Fibroblast of lung (primary cell): ENCODE data around the gene OR4X2. TPM values are rescaled to one million over a fixed set of nuclear protein-coding genes. Genes with fewer than 3 reads are reported as not detected.

Experiments
- DNase-seq, 2 donors: peaks; one replicate each; pipeline versions ENCODE4 v3.0.0 to v3.0.0-alpha.2; 2010; ENCODE audit warnings: low read depth in 2 of 2
- H2AFZ ChIP-seq: 2 replicates; pipeline ENCODE4 v1.5.1; 2012; ENCODE audit warnings: low read length, control low read depth, inconsistent platforms
- H3K27ac ChIP-seq: 2 replicates; pipeline ENCODE4 v1.5.1; 2011; ENCODE audit warnings: low read length, control low read depth; ENCODE audit not compliant: insufficient read depth
- H3K27me3 ChIP-seq: 2 replicates; pipeline ENCODE4 v1.5.1; 2011; ENCODE audit warnings: mild to moderate bottlenecking, low read length; ENCODE audit not compliant: control insufficient read depth, insufficient read depth
- H3K36me3 ChIP-seq: 2 replicates; pipeline ENCODE4 v1.5.1; 2011; ENCODE audit warnings: low read length; ENCODE audit not compliant: control insufficient read depth, insufficient read depth
- H3K4me1 ChIP-seq: 2 replicates; pipeline ENCODE4 v1.5.1; 2011; ENCODE audit warnings: low read length; ENCODE audit not compliant: control insufficient read depth, insufficient read depth; ENCODE audit errors: extremely low read depth
- H3K4me2 ChIP-seq: 2 replicates; pipeline ENCODE4 v1.5.1; 2011; ENCODE audit warnings: low read length, control low read depth; ENCODE audit not compliant: insufficient read depth; ENCODE audit errors: extremely low read depth
- H3K4me3 ChIP-seq, 4 experiments: fragments of 200-600 bp in 1 of 4; sonication (generic) in 1 of 4; replicated peaks in 1 of 4; 2 replicates each; pipeline ENCODE4 v1.5.1; 2011 to 2016; ENCODE audit warnings: low read length in 4 of 4, low read depth in 3 of 4, mild to moderate bottlenecking in 3 of 4, control low read depth in 2 of 4, inconsistent platforms in 1 of 4, mixed read lengths in 1 of 4; ENCODE audit not compliant: insufficient read depth in 1 of 4; ENCODE audit errors: control extremely low read depth in 1 of 4
- H3K79me2 ChIP-seq: 2 replicates; pipeline ENCODE4 v1.5.1; 2012; ENCODE audit warnings: mild to moderate bottlenecking, low read length, inconsistent platforms; ENCODE audit not compliant: control insufficient read depth, insufficient read depth
- H3K9ac ChIP-seq: 2 replicates; pipeline ENCODE4 v1.5.1; 2011; ENCODE audit warnings: mild to moderate bottlenecking, low read length, control low read depth; ENCODE audit not compliant: insufficient read depth
- H3K9me3 ChIP-seq: 2 replicates; pipeline ENCODE4 v1.5.1; 2012; ENCODE audit warnings: low read depth, low read length; ENCODE audit not compliant: control insufficient read depth, insufficient read depth
- H4K20me1 ChIP-seq: 2 replicates; pipeline ENCODE4 v1.5.1; 2011; ENCODE audit warnings: low read length; ENCODE audit not compliant: control insufficient read depth, insufficient read depth; ENCODE audit errors: extremely low read depth
- EZH2 ChIP-seq: IDR thresholded peaks from 2 replicates; pipeline ENCODE4 v1.5.1; 2012; ENCODE audit warnings: low read length, control low read depth, mild to moderate bottlenecking; ENCODE audit errors: missing control alignments
- polyA minus RNA-seq: library from RNA; depleted of rRNA, polyadenylated mRNA; stranded (reverse); fragments of >200 nt; gene quantifications from 2 replicates; pipeline ENCODE4 v1.2.3, GENCODE V29; 2011; ENCODE audit warnings: low replicate concordance
- polyA plus RNA-seq, 2 donors: library from polyadenylated mRNA; depleted of rRNA in 1 of 2; stranded (reverse) in 1 of 2; unstranded in 1 of 2; fragments of >200 nt; gene quantifications; 2 replicates each; pipeline ENCODE4 v1.2.1, GENCODE V29; 2011 to 2012; ENCODE audit warnings: missing spikeins in 1 of 2
- total RNA-seq: library from RNA; depleted of rRNA; stranded (reverse); fragments of >200 nt; gene quantifications from 2 replicates; pipeline ENCODE4 v1.2.1, GENCODE V29; 2014
- TF ChIP-seq, protein P1 (sequence below), 2 donors: IDR thresholded peaks in 1 of 2; conservative IDR thresholded peaks in 1 of 2; 1 replicate in 1 of 2; 2 replicates in 1 of 2; pipeline ENCODE4 v1.5.1; 2011 to 2012; ENCODE audit warnings: low read length in 2 of 2, control low read depth in 1 of 2, inconsistent platforms in 1 of 2, low read depth in 1 of 2, mild to moderate bottlenecking in 1 of 2

Gene OR4X2
- total RNA-seq = not detected in 2 replicates
- polyA plus RNA-seq = not detected in 2 replicates
- not detected in 2 replicates for polyA plus RNA-seq (2012)
- not detected in 2 replicates for polyA minus RNA-seq

DNA sequence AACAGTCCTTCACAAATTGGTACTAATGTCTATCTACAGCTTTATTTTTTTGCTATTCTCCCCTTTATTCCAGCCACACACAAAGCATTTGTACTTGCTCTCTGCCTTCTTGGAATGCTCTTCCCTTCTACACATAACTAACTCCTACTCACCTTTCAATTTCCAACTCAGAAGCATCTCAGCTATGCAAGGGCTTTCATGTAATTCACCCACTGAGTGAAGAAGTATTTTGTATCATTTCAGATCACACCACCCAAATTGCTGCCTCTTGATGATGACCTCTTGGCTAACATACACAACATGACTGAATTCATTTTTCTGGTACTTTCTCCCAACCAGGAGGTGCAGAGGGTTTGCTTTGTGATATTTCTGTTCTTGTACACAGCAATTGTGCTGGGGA is at the start of gene OR4X2:
OR4X2 (plus strand) TSS at position 301 of the 400 bp plus-strand sequence; CDS start at position 301, 0 bp downstream.
- H3K4me3 ChIP-seq = no peak within 1 kb of the TSS
- no peaks in the 10 kb centered on the region for H3K79me2 ChIP-seq
- H2AFZ ChIP-seq = no peak within 1 kb of the TSS
- DNase-seq = no peak
- H3K27ac ChIP-seq = no peak within 1 kb of the TSS
- no peak within 1 kb of the TSS for H3K9ac ChIP-seq
- H3K4me2 ChIP-seq = no peak within 1 kb of the TSS
- H4K20me1 ChIP-seq = no peaks in the 10 kb centered on the region
- H3K27me3 ChIP-seq = no peaks in the 10 kb centered on the region
- TF ChIP-seq, protein P1, sequence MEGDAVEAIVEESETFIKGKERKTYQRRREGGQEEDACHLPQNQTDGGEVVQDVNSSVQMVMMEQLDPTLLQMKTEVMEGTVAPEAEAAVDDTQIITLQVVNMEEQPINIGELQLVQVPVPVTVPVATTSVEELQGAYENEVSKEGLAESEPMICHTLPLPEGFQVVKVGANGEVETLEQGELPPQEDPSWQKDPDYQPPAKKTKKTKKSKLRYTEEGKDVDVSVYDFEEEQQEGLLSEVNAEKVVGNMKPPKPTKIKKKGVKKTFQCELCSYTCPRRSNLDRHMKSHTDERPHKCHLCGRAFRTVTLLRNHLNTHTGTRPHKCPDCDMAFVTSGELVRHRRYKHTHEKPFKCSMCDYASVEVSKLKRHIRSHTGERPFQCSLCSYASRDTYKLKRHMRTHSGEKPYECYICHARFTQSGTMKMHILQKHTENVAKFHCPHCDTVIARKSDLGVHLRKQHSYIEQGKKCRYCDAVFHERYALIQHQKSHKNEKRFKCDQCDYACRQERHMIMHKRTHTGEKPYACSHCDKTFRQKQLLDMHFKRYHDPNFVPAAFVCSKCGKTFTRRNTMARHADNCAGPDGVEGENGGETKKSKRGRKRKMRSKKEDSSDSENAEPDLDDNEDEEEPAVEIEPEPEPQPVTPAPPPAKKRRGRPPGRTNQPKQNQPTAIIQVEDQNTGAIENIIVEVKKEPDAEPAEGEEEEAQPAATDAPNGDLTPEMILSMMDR (conservative IDR thresholded peaks at IDR 0.05 in 1 of 2, IDR thresholded peaks at IDR 0.05 in 1 of 2; ENCODE audit: low read depth in 1 of 2, low read length in 2 of 2) = no peak
- TF ChIP-seq EZH2 = no peak
- H3K36me3 ChIP-seq = no peaks in the 10 kb centered on the region
- no peaks in the 10 kb centered on the region for H3K9me3 ChIP-seq
- H3K4me1 ChIP-seq = no peaks in the 10 kb centered on the region

DNA sequence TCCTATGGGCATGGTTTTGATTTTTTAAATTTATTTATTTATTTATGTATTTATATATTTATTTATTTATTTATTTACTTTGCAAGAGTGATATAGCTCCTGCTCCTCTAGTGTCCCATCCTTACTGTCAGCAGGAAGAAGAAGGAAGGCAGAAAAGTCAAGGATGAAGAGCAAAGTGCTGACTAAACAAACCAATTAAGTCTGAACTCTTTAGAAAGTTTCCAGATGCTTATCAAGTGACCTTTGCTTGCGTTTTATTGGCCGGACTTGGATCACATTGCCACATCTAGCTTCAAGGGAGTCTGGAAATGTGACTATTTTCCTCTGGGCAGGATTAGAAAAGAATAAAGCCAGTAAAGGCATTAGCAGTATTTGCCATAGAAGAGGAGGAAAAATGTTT is 37.0 kb upstream of the OR4X2 start:
- no peak for DNase-seq
- Histone ChIP-seq H3K27ac (no peak overlapping the region), H4K20me1 (no peaks in the 10 kb centered on the region), H3K9ac (no peak overlapping the region), H3K4me3 (no peak overlapping the region), H3K4me1 (no peaks in the 10 kb centered on the region), H3K79me2 (no peaks in the 10 kb centered on the region), H3K27me3 (no peaks in the 10 kb centered on the region), H2AFZ (no peak overlapping the region), H3K36me3 (no peaks in the 10 kb centered on the region), H3K9me3 (no peaks in the 10 kb centered on the region), H3K4me2 (no peak overlapping the region)
- TF ChIP-seq EZH2 = no peak
- TF ChIP-seq, protein P1 (conservative IDR thresholded peaks at IDR 0.05 in 1 of 2, IDR thresholded peaks at IDR 0.05 in 1 of 2; ENCODE audit: low read depth in 1 of 2, low read length in 2 of 2) = no peak

DNA sequence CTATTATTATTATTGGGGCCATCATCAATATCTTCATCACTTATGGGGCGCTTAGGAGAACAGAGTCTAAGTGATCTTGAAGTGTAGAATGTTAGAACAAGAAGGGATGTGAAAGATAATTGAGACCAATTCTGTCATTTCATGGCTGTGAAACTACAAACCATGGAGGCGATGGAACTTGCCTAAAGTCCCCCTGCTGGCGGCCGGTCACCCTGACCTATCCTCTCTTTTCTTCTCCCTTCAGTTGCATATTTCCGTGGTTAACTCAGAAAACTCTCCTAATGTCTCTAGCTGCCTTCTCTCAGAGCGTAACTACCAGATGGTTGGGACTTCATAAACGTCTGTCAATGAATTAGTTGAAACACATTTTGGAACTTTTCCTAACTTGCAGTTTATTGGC is 34.9 kb upstream of the OR4X2 start:
- Histone ChIP-seq H3K27ac (no peak overlapping the region), H4K20me1 (no peaks in the 10 kb centered on the region), H3K4me2 (no peak overlapping the region), H3K4me3 (no peak overlapping the region), H3K36me3 (no peaks in the 10 kb centered on the region), H3K9me3 (no peaks in the 10 kb centered on the region), H3K4me1 (no peaks in the 10 kb centered on the region), H3K27me3 (no peaks in the 10 kb centered on the region), H3K9ac (no peak overlapping the region), H2AFZ (no peak overlapping the region), H3K79me2 (no peaks in the 10 kb centered on the region)
- TF ChIP-seq, protein P1 (conservative IDR thresholded peaks at IDR 0.05 in 1 of 2, IDR thresholded peaks at IDR 0.05 in 1 of 2; ENCODE audit: low read depth in 1 of 2, low read length in 2 of 2) = peak in 1 of 2 donors; percentile 31
- no peak for TF ChIP-seq EZH2
- DNase-seq = no peak
